Mesothelial cell of epicardium (in vitro differentiated cells): Measurements from ENCODE around the gene CDPF1. TPM values are rescaled to one million over a fixed set of nuclear protein-coding genes. Genes with fewer than 3 reads are reported as not detected.

Source experiments
- DNase-seq, 2 experiments: peaks; one replicate each; pipeline ENCODE4 v3.0.0; 2021; ENCODE audit warnings: low spot score in 2 of 2; ENCODE audit not compliant: unreplicated experiment in 2 of 2
- H3K27ac Mint-ChIP-seq: 2 replicates; pipeline ENCODE4 v1.8.0; 2021; ENCODE audit warnings: mixed read lengths
- H3K27me3 Mint-ChIP-seq: 2 replicates; pipeline ENCODE4 v1.8.0; 2021; ENCODE audit warnings: low read depth, mixed read lengths
- H3K36me3 Mint-ChIP-seq: 2 replicates; pipeline ENCODE4 v1.8.0; 2021; ENCODE audit warnings: mixed read lengths
- H3K4me1 Mint-ChIP-seq: 2 replicates; pipeline ENCODE4 v1.8.0; 2021; ENCODE audit warnings: mixed read lengths
- H3K4me3 Mint-ChIP-seq: 2 replicates; pipeline ENCODE4 v1.8.0; 2021; ENCODE audit warnings: mild to moderate bottlenecking, moderate library complexity, mixed read lengths
- H3K9me3 Mint-ChIP-seq: 2 replicates; pipeline ENCODE4 v1.8.0; 2021; ENCODE audit warnings: mixed read lengths
- CTCF ChIP-seq: fragments of 200-600 bp; sonication (generic); IDR thresholded peaks from one replicate; pipeline ENCODE4 v1.5.0; 2021; ENCODE audit warnings: antibody characterized with exemption; ENCODE audit not compliant: unreplicated experiment
- total RNA-seq: library from RNA; stranded (reverse); gene quantifications from 3 replicates; pipeline ENCODE4 v1.2.1, GENCODE V29; 2021

The CDPF1 gene
- total RNA-seq, 1 donor from 2014 or later = 12.8 TPM

GRCh38 chr22:46278656-46279645 is 28.9 kb upstream of the CDPF1 start:
- no peak overlapping the region for H3K27ac Mint-ChIP-seq
- DNase-seq = no peak
- H3K4me3 Mint-ChIP-seq = no peak overlapping the region
- H3K9me3 Mint-ChIP-seq = peaks cover 5% of the 10 kb centered on the region
- no peaks in the 10 kb centered on the region for H3K27me3 Mint-ChIP-seq
- TF ChIP-seq CTCF = no peak
- H3K36me3 Mint-ChIP-seq = peaks cover 39% of the 10 kb centered on the region
- no peaks in the 10 kb centered on the region for H3K4me1 Mint-ChIP-seq

- H3K36me3 Mint-ChIP-seq = peaks cover 34% of the 10 kb centered on the region
- H3K9me3 Mint-ChIP-seq = peaks cover 5% of the 10 kb centered on the region
- no peak for TF ChIP-seq CTCF
- no peak for DNase-seq
- H3K4me3 Mint-ChIP-seq = no peak overlapping the region
- H3K27ac Mint-ChIP-seq = no peak overlapping the region
- no peaks in the 10 kb centered on the region for H3K27me3 Mint-ChIP-seq
- no peaks in the 10 kb centered on the region for H3K4me1 Mint-ChIP-seq
Measured at GRCh38 chr22:46276563-46276962, 26.5 kb upstream of the CDPF1 start.

GRCh38 chr22:46275455-46276122 is 25.5 kb upstream of the CDPF1 start:
- no peak overlapping the region for H3K4me3 Mint-ChIP-seq
- H3K4me1 Mint-ChIP-seq = no peaks in the 10 kb centered on the region
- H3K27me3 Mint-ChIP-seq = no peaks in the 10 kb centered on the region
- TF ChIP-seq CTCF = no peak
- H3K36me3 Mint-ChIP-seq = peaks cover 32% of the 10 kb centered on the region
- peaks cover 5% of the 10 kb centered on the region for H3K9me3 Mint-ChIP-seq
- no peak for DNase-seq
- no peak overlapping the region for H3K27ac Mint-ChIP-seq

GRCh38 chr22:46274381-46274780 is 24.3 kb upstream of the CDPF1 start:
- H3K4me1 Mint-ChIP-seq = no peaks in the 10 kb centered on the region
- TF ChIP-seq CTCF = no peak

GRCh38 chr22:46273432-46274148 is 23.5 kb upstream of the CDPF1 start:
- H3K4me3 Mint-ChIP-seq = no peak overlapping the region
- H3K9me3 Mint-ChIP-seq = peaks cover 5% of the 10 kb centered on the region
- no peak for DNase-seq
- H3K4me1 Mint-ChIP-seq = no peaks in the 10 kb centered on the region
- no peak overlapping the region for H3K27ac Mint-ChIP-seq
- no peaks in the 10 kb centered on the region for H3K27me3 Mint-ChIP-seq
- peaks cover 29% of the 10 kb centered on the region for H3K36me3 Mint-ChIP-seq
- TF ChIP-seq CTCF = no peak

More at GRCh38 chr22:46274381-46274780, 24.3 kb upstream of the CDPF1 start:
- H3K9me3 Mint-ChIP-seq = peaks cover 5% of the 10 kb centered on the region
- DNase-seq = no peak
- no peak overlapping the region for H3K4me3 Mint-ChIP-seq
- H3K36me3 Mint-ChIP-seq = peaks cover 32% of the 10 kb centered on the region
- H3K27me3 Mint-ChIP-seq = no peaks in the 10 kb centered on the region
- H3K27ac Mint-ChIP-seq = no peak overlapping the region
